GM12878 (cell line): Measurements from ENCODE around the gene WNK2. TPM values are rescaled to one million over a fixed set of nuclear protein-coding genes. Genes with fewer than 3 reads are reported as not detected.

Source experiments
- ATAC-seq: fragments of 200-7000 bp; cut with Tn5 transposase; 3 replicates; pipeline ENCODE4 v1.9.1; 2020; ENCODE audit warnings: mild to moderate bottlenecking, moderate library complexity
- BruUV-seq: library from RNA; stranded (reverse); fragments of 400-500 nt; replicated peaks from 2 replicates; lab custom pipeline; 2021; lab: Mats Ljungman, UMichigan
- CTCF ChIA-PET: fragments of 300-600 bp; sonication (Branson Sonifier 250); formaldehyde crosslinking; extraction: SDS; loops from one replicate; lab custom pipeline; 2021; ENCODE audit warnings: inconsistent platforms; lab: Yijun Ruan, JAX
- POLR2A ChIA-PET: fragments of 350-600 bp; formaldehyde crosslinking; extraction: SDS; loops from one replicate; lab custom pipeline; 2021; ENCODE audit warnings: inconsistent platforms; lab: Charles Lee
- RAD21 ChIA-PET: fragments of 300-600 bp; sonication (Branson Sonifier 250); formaldehyde crosslinking; loops from one replicate; lab custom pipeline; 2023; ENCODE audit warnings: antibody characterized with exemption; ENCODE audit not compliant: unreplicated experiment; lab: Charles Lee
- SMC1A ChIA-PET: fragments of 300-600 bp; sonication (Branson Sonifier 250); formaldehyde crosslinking; loops from one replicate; lab custom pipeline; 2023; ENCODE audit not compliant: unreplicated experiment, uncharacterized antibody; lab: Charles Lee
- DNase-seq: peaks from one replicate; pipeline ENCODE4 v3.0.0-alpha.2; 2011; ENCODE audit warnings: low read depth, low spot score
- FAIRE-seq: peaks from 3 replicates; lab custom pipeline; 2011; peaks lifted over from hg19 to GRCh38; lab: Jason Lieb, UNC
- H2AFZ ChIP-seq: 2 replicates; pipeline ENCODE4 v1.6.0; 2011; ENCODE audit warnings: low read depth, low read length, control low read depth; ENCODE audit not compliant: control insufficient read depth
- H3K27ac ChIP-seq: 2 replicates; pipeline ENCODE4 v1.5.1; 2011; ENCODE audit warnings: control low read depth; ENCODE audit not compliant: control insufficient read depth, insufficient read depth
- H3K27me3 ChIP-seq, 2 experiments: replicated peaks in 1 of 2; 2 replicates each; pipeline versions ENCODE4 v1.6.0 to v1.6.1; 2011; ENCODE audit warnings: low read length in 1 of 2; ENCODE audit not compliant: control insufficient read depth in 2 of 2, insufficient read depth in 2 of 2
- H3K36me3 ChIP-seq, 2 experiments: 2 replicates each; pipeline ENCODE4 v1.5.1; 2011; ENCODE audit warnings: low read length in 1 of 2; ENCODE audit not compliant: control insufficient read depth in 2 of 2, insufficient read depth in 2 of 2
- H3K4me1 ChIP-seq: 2 replicates; pipeline ENCODE4 v1.6.1; 2011; ENCODE audit warnings: mild to moderate bottlenecking, low read length, moderate library complexity, mixed read lengths; ENCODE audit not compliant: control insufficient read depth, insufficient read depth
- H3K4me2 ChIP-seq: 2 replicates; pipeline ENCODE4 v1.6.0; 2011; ENCODE audit warnings: control low read depth; ENCODE audit not compliant: control insufficient read depth, insufficient read depth
- H3K4me3 ChIP-seq: fragments of 200-600 bp; sonication (generic); 2 replicates; pipeline ENCODE4 v1.5.1; 2016
- H3K79me2 ChIP-seq: 2 replicates; pipeline ENCODE4 v1.6.0; 2011; ENCODE audit warnings: low read length; ENCODE audit not compliant: control insufficient read depth, insufficient read depth
- H3K9ac ChIP-seq: 2 replicates; pipeline ENCODE4 v1.8.0; 2011; ENCODE audit warnings: low read length, control low read depth, mixed read lengths; ENCODE audit not compliant: control insufficient read depth, insufficient read depth
- H3K9me3 ChIP-seq: replicated peaks from 3 replicates; pipeline ENCODE4 v1.5.1; 2011; ENCODE audit warnings: mild to moderate bottlenecking, low read length; ENCODE audit not compliant: control insufficient read depth, insufficient read depth
- H4K20me1 ChIP-seq: 2 replicates; pipeline ENCODE4 v1.6.0; 2011; ENCODE audit not compliant: control insufficient read depth, insufficient read depth
- BACH1 ChIP-seq: fragments of 450-650 bp; IDR thresholded peaks from 2 replicates; pipeline ENCODE4 v1.6.1; 2017; ENCODE audit warnings: mild to moderate bottlenecking, borderline replicate concordance
- BCL3 ChIP-seq: IDR thresholded peaks from 2 replicates; pipeline ENCODE4 v1.6.1; 2011; ENCODE audit warnings: borderline replicate concordance, low read depth, mild to moderate bottlenecking, moderate library complexity, low read length; ENCODE audit not compliant: insufficient read depth, poor library complexity, severe bottlenecking
- CEBPB ChIP-seq, 2 experiments: fragments of 150-350 bp in 1 of 2; IDR thresholded peaks; 2 replicates each; pipeline ENCODE4 v1.6.1; 2012 to 2014; ENCODE audit warnings: low read depth in 2 of 2, low read length in 2 of 2, borderline replicate concordance in 1 of 2, inconsistent platforms in 1 of 2
- ESRRA ChIP-seq: IDR thresholded peaks from 2 replicates; pipeline ENCODE4 v1.6.1; 2012; ENCODE audit warnings: mild to moderate bottlenecking, low read length, improper control_type of control experiment
- MYC ChIP-seq: IDR thresholded peaks from 2 replicates; pipeline ENCODE4 v1.6.1; 2011; ENCODE audit warnings: mild to moderate bottlenecking, low read length, moderate library complexity, inconsistent platforms; ENCODE audit not compliant: insufficient read depth, insufficient replicate concordance, insufficient read length, severe bottlenecking
- NR2F1 ChIP-seq: fragments of 450-650 bp; conservative IDR thresholded peaks from 2 replicates; pipeline ENCODE4 v1.6.1; 2017; ENCODE audit warnings: mild to moderate bottlenecking
- PKNOX1 ChIP-seq: fragments of 450-650 bp; IDR thresholded peaks from 2 replicates; pipeline ENCODE4 v1.6.1; 2016; ENCODE audit warnings: mild to moderate bottlenecking
- RFX5 ChIP-seq: IDR thresholded peaks from 2 replicates; pipeline ENCODE4 v1.6.1; 2011; ENCODE audit warnings: low read depth, low read length, improper control_type of control experiment
- SRF ChIP-seq, 2 experiments: IDR thresholded peaks; 2 replicates each; pipeline ENCODE4 v1.6.1; 2011; ENCODE audit warnings: low read depth in 2 of 2, low read length in 2 of 2, mild to moderate bottlenecking in 1 of 2, moderate library complexity in 1 of 2
- TBL1XR1 ChIP-seq: IDR thresholded peaks from 2 replicates; pipeline ENCODE4 v1.6.1; 2012; ENCODE audit warnings: low read depth, low read length, improper control_type of control experiment
- WRNIP1 ChIP-seq: IDR thresholded peaks from 2 replicates; pipeline ENCODE4 v1.6.1; 2011; ENCODE audit warnings: low read depth, low read length, improper control_type of control experiment, borderline replicate concordance
- ZBTB4 ChIP-seq: fragments of 450-650 bp; formaldehyde crosslinking; IDR thresholded peaks from 2 replicates; pipeline ENCODE4 v1.4.0; 2022; ENCODE audit warnings: mild to moderate bottlenecking, moderate library complexity
- WGBS: methylation state at CpG from one replicate; pipeline ENCODE4 v1.1.6; 2016; ENCODE audit warnings: low lambda C conversion rate; ENCODE audit not compliant: insufficient replicate concordance, insufficient coverage; ENCODE audit errors: missing lambda C conversion rate; 5-methylcytosine and 5-hydroxymethylcytosine counted together
- in situ Hi-C: fragments of 300-500 bp; cut with MboI; formaldehyde crosslinking; loops from 9 replicates; pipeline ENCODE4 v1.14.3; 2018; ENCODE audit warnings: mixed read lengths
- intact Hi-C: fragments of 100-400 bp; cut with micrococcal nuclease; formaldehyde crosslinking; loops from one replicate; pipeline ENCODE4 v1.14.2; 2022; ENCODE audit not compliant: unreplicated experiment
- polyA plus RNA-seq, 11 experiments: library from polyadenylated mRNA; depleted of rRNA in 4 of 11; unstranded in 6 of 11; stranded (reverse) in 5 of 11; fragments of >200 nt; fragmentation: Nextera tagmentation in 4 of 11; fragmentation: Illumina TruSeq in 1 of 11; extraction: Ambion mirVana in 4 of 11; extraction: Trizol in 1 of 11; gene quantifications; 1 replicate in 1 of 11; 2 replicates in 10 of 11; pipeline versions ENCODE4 v1.2.1 to v1.2.3, GENCODE V29; 2011 to 2016; ENCODE audit warnings: inconsistent platforms in 2 of 11, missing spikeins in 2 of 11, low read depth in 1 of 11
- total RNA-seq, 4 experiments: library from RNA; depleted of rRNA in 3 of 4; stranded (reverse); fragments of >200 nt in 3 of 4; fragmentation: Illumina TruSeq in 1 of 4; extraction: Trizol in 1 of 4; gene quantifications; 2 replicates each; pipeline versions ENCODE4 v1.2.1 to v1.2.3, GENCODE V29; 2013 to 2021

The WNK2 gene
- total and polyA plus RNA-seq, 10 of the 15 experiments (the other 5 are each of a cell fraction or from before 2014, with no cell fraction given): 0.15 TPM; not detected in 9

- H3K4me1 ChIP-seq: peaks cover 8% of the 10 kb centered on the region
- SMC1A ChIA-PET: no interaction called here
- RAD21 ChIA-PET: no interaction called here
- H3K27ac ChIP-seq: no peak overlapping the region
- H2AFZ ChIP-seq: no peak overlapping the region
- no peak overlapping the region for H3K9ac ChIP-seq
- H4K20me1 ChIP-seq: no peaks in the 10 kb centered on the region
- DNase-seq: no peak
- peaks cover 15% of the 10 kb centered on the region for H3K9me3 ChIP-seq
- WGBS: 51% methylated on average over 2 of the region's 2 CpGs
- H3K4me3 ChIP-seq: no peak overlapping the region
- peak; percentile 47 for FAIRE-seq
- no peak for ATAC-seq
- H3K4me2 ChIP-seq: no peak overlapping the region
- intact Hi-C loops (no loop called here), in situ Hi-C loops (no loop called here)
- no TSS peak for BruUV-seq
- POLR2A ChIA-PET: no interaction called here
- CTCF ChIA-PET: no interaction called here
- H3K27me3 ChIP-seq: no peaks in the 10 kb centered on the region
- TF ChIP-seq BCL3 (no peak), ESRRA (no peak)
- no peaks in the 10 kb centered on the region for H3K36me3 ChIP-seq
- no peaks in the 10 kb centered on the region for H3K79me2 ChIP-seq
Observed at GRCh38 chr9:93147632-93148031, 36.3 kb upstream of the WNK2 start.

GRCh38 chr9:93148721-93149120, 35.2 kb upstream of the WNK2 start:
- FAIRE-seq (no peak), ATAC-seq (no peak), DNase-seq (no peak)
- Histone ChIP-seq H3K9ac (no peak overlapping the region), H3K27ac (no peak overlapping the region), H2AFZ (no peak overlapping the region), H3K9me3 (peaks cover 15% of the 10 kb centered on the region), H3K27me3 (no peaks in the 10 kb centered on the region), H3K79me2 (no peaks in the 10 kb centered on the region), H3K4me2 (no peak overlapping the region), H3K36me3 (no peaks in the 10 kb centered on the region), H4K20me1 (no peaks in the 10 kb centered on the region), H3K4me3 (no peak overlapping the region), H3K4me1 (peaks cover 7% of the 10 kb centered on the region)
- ChIA-PET CTCF (no interaction called here), RAD21 (no interaction called here), SMC1A (no interaction called here), POLR2A (no interaction called here)
- in situ Hi-C loops (no loop called here), intact Hi-C loops (no loop called here)
- BruUV-seq: no TSS peak
- 11% methylated on average over 2 of the region's 2 CpGs for WGBS
- TF ChIP-seq MYC (no peak), BACH1 (no peak), CEBPB (IDR thresholded peaks at IDR 0.05; ENCODE audit: borderline replicate concordance in 1 of 2, low read depth in 2 of 2, low read length in 2 of 2) (no peak), PKNOX1 (no peak), SRF (IDR thresholded peaks at IDR 0.05; ENCODE audit: low read depth in 2 of 2, low read length in 2 of 2) (no peak), WRNIP1 (no peak), RFX5 (no peak), NR2F1 (no peak), ZBTB4 (CRISPR knock-in tag) (no peak), TBL1XR1 (no peak)
